Measurements from ENCODE around the gene RPTOR.

RPTOR gene

GRCh38 chr17:80833952-80834892 is 289.6 kb downstream of the RPTOR start:
- no peak for DNase-seq (ENCODE audit: low spot score)

GRCh38 chr17:80834893-80835275 is 290.2 kb downstream of the RPTOR start:
- no peak for DNase-seq (ENCODE audit: low spot score)

- DNase-seq (ENCODE audit: low spot score): no peak
Observed at GRCh38 chr17:80835816-80836657, 291.4 kb downstream of the RPTOR start.

- no peak for DNase-seq (ENCODE audit: low spot score)
Observed at GRCh38 chr17:80836658-80836965, 292.0 kb downstream of the RPTOR start.

GRCh38 chr17:80836971-80837481 is 292.4 kb downstream of the RPTOR start:
- DNase-seq (ENCODE audit: low spot score): no peak

GRCh38 chr17:80837711-80838110 is 293.1 kb downstream of the RPTOR start:
- no peak for DNase-seq (ENCODE audit: low spot score)

GRCh38 chr17:80838311-80839025 is 293.8 kb downstream of the RPTOR start:
- DNase-seq (ENCODE audit: low spot score): no peak

- DNase-seq (ENCODE audit: low spot score): no peak
Observed at GRCh38 chr17:80839026-80839345, 294.3 kb downstream of the RPTOR start.

GRCh38 chr17:80839511-80839941 is 294.9 kb downstream of the RPTOR start:
- no peak for DNase-seq (ENCODE audit: low spot score)

GRCh38 chr17:80839970-80840369 is 295.3 kb downstream of the RPTOR start:
- no peak for DNase-seq (ENCODE audit: low spot score)

- no peak for DNase-seq (ENCODE audit: low spot score)
Observed at GRCh38 chr17:80842456-80843013, 297.9 kb downstream of the RPTOR start.

- no peak for DNase-seq (ENCODE audit: low spot score)
Observed at GRCh38 chr17:80843741-80844156, 299.1 kb downstream of the RPTOR start.

GRCh38 chr17:80844418-80844990 is 299.9 kb downstream of the RPTOR start:
- no peak for DNase-seq (ENCODE audit: low spot score)

- DNase-seq (ENCODE audit: low spot score): no peak
Observed at GRCh38 chr17:80845069-80845862, 300.6 kb downstream of the RPTOR start.

GRCh38 chr17:80845863-80846671 is 301.4 kb downstream of the RPTOR start:
- no peak for DNase-seq (ENCODE audit: low spot score)

- no peak for DNase-seq (ENCODE audit: low spot score)
Observed at GRCh38 chr17:80846932-80847331, 302.3 kb downstream of the RPTOR start.

- no peak for DNase-seq (ENCODE audit: low spot score)
Observed at GRCh38 chr17:80847496-80848230, 303.0 kb downstream of the RPTOR start.

GRCh38 chr17:80848449-80849102 is 303.9 kb downstream of the RPTOR start:
- no peak for DNase-seq (ENCODE audit: low spot score)

- DNase-seq (ENCODE audit: low spot score): no peak
Observed at GRCh38 chr17:80849119-80849518, 304.5 kb downstream of the RPTOR start.
